COR-L47 (cell line): ENCODE measurements around the gene ZDHHC11.
A peak's percentile ranks its signal among the peaks of the same experiment; 100 is the strongest.
"Not testable (repeated sequence)": the region's sequence is repeated elsewhere in the genome, so short reads cannot be mapped to it uniquely, and the experiment has no call there.

Experiments
- DNase-seq: peaks from one replicate; lab custom pipeline; 2025; lab: John Stamatoyannopoulos, UW

Gene ZDHHC11

GRCh38 chr5:811384-811783, 39.4 kb downstream of the ZDHHC11 start:
- not testable (repeated sequence) for DNase-seq

- DNase-seq = not testable (repeated sequence)
Measured at GRCh38 chr5:807719-808514, 42.9 kb downstream of the ZDHHC11 start.

GRCh38 chr5:801472-801871, 49.3 kb downstream of the ZDHHC11 start:
- no peak for DNase-seq

- DNase-seq = not testable (repeated sequence)
Measured at GRCh38 chr5:801055-801454, 49.7 kb downstream of the ZDHHC11 start.

- not testable (repeated sequence) for DNase-seq
Measured at GRCh38 chr5:798505-799138, 52.2 kb downstream of the ZDHHC11 start.

GRCh38 chr5:797986-798385, 52.8 kb downstream of the ZDHHC11 start:
- not testable (repeated sequence) for DNase-seq

- not testable (repeated sequence) for DNase-seq
Measured at GRCh38 chr5:795873-796272, 54.9 kb downstream of the ZDHHC11 start.

DNA sequence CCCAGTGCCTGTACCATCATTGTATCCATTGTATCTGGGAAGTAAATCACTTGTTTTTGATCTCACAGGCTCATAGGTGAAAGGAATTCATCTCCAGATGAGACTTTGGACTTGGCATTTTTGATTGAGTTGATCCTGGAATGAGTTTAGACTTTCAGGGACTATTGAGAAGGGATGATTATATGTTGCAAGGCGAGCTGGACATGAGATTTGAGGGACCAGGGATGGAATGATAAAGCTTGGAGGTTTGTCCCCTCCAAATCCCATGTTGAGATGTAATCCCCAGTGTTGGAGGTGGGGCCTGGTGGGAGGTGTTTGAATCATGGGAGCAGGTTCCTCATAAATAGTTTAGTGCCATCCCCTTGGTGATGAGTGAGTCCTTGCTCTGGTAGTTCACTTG, 55.8 kb downstream of the ZDHHC11 start:
- DNase-seq = not testable (repeated sequence)

GRCh38 chr5:788703-789102, 62.1 kb downstream of the ZDHHC11 start:
- not testable (repeated sequence) for DNase-seq

GRCh38 chr5:787857-788233, 62.9 kb downstream of the ZDHHC11 start:
- not testable (repeated sequence) for DNase-seq

DNA sequence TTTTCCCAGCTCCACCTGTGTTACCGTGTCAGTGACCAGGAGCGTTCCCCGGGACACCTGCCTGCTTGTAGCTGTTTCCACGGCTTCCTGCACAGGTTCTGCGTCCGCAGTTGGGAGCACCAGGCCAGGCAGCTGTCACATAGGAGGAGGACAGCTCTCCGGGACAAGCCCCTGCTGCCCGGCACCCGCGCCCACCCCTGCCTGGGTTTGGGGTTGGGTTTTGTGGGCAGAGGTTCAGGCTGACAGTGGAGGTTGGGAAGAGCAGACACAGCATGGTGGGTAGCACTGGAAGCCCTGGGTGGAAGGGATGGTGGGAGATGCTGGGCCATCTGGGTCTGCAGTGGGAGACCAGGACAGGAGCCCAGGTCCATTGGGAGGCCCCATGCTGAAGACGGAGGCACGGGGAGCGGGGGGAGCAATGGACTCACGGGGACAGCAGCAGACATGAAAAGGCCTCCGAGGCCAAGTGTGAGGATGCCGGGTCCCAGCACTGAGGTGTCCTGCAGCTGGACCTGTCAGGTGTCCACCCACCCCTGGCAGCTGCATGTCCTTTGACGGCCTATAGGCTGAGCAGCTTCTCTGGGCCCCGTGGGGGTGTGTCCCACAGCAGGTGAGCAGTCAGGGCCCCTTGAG, 63.4 kb downstream of the ZDHHC11 start:
- DNase-seq = not testable (repeated sequence)

DNA sequence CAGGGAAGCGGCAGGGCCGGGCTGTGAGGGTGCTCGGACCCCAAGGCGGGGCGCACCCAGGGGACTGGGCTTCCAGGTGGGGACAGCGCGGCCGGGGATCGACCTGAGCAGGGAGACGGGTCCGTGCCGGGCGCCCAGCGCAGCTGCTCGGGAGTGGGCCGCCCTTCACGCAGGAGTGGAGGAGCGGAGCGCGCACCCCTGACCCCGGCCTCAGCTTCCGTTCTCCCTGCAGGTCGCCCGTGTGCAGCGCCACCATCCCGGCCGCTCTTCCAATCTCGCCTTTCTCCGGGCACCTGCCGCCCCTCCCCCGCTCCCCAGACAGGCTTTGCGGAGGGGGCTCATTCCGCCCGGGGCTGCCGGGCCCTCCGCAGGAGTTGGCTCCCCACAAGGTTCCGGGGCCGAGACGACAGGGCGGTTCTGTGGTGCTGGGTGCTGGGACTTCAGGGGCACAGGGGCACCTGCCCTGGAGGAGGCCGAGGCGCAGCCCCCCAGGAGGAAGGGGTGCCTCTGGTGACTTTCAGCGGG, 65.5 kb downstream of the ZDHHC11 start:
- not testable (repeated sequence) for DNase-seq

DNA sequence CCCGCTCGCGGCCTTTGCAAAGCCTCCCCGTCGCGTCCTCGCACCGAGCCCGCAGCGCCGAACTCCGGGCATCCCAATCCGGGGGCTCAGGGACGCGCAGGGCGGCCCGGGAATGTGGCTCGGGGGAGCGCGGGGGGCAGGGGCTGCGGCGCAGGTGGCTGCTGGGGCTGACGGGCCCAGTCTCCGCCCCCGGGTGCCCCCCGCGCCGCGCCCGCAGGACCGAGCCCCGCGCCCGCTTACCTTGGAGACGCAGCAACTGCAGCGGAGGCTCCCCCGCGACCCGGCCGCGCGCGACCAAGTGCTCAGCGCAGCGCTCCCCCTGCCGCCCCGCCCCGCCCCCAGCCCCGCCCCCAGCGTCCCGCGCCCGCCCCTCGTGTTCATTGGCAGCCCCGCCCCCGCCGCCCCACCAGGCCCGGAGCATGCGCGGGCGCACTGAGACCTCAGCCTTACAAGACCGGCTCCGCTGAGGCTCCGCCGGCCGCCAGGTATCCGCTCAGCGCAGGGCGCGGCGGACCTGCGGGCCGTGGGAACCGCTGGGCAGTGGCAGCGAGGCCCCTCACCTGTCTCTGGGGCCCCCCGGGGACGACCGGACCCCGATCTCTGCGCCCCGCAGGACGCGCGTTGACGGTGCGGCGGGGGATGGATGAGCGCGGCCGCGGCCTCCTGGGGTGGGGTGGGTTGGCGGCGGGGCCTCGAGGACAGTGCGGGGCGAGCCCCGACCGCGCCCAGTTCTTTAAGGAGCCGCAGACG, 66.2 kb downstream of the ZDHHC11 start, which contains the start of gene ZDHHC11B:
Gene ZDHHC11B, minus strand, starts transcription at position 302 of the 750 bp plus-strand sequence. CDS start 17,810 bp downstream, outside the sequence.
- peak; percentile 83 for DNase-seq

DNA sequence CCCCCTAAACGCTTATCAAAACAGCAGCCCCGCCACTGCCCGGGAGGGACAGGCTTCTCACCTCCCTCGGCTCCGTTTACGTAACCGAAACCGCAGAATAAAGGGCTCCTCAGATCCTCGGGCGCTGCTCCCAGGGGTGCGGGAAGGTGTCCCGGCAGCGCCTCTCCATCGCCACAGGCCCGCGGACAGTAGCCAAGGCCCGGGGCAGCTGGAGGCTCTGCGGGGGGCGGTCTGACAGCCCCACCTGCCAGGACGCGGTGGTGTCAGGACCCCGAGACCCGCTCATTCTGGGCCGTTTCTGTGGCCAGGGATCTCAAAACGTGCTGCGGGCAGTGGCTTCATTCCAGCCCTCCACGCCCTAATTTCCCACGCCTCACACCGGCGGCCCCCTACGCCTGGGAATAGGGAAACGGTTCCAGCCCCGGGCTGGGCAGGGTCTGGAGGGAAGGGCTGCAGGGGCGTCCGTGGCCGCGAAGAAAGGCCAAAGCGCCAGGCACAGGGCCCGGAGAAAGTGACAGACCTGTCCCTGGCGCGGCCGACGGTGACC, 66.8 kb downstream of the ZDHHC11 start:
- not testable (repeated sequence) for DNase-seq

DNA sequence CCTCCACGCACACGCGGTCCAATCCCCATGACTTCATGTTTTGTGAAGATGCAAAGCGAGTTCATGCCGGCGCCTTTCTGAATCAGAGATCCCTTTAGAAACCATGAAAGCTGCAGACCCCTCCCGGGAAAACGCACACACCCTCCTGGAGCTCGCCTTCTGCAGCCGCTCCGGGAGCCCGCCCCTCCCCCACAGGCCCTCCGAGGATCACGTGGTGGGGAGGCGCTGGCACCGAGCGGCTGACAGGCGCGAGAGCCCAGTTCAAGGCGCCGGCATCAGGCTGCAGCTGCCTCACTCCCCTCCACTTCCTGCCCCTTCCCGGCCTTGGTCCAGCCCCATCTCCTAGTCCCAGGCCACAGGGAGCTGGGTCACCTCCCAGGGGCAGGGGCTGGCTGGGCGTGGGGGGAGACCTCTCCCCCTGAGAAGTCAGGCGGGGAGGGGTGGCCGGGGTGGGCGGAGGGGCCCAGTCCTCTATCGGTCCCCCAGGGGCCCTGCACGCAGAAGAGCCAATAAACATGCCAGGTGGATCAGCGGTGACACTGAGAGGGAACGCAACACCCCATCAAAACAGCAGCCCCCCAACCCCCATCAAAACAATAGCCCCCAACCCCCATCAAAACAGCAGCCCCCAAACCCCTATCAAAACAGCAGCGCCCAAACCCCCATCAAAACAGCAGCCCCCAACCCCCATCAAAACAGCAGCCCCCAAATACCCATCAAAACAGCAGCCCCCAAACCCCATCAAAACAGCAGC, 67.6 kb downstream of the ZDHHC11 start:
- not testable (repeated sequence) for DNase-seq

GRCh38 chr5:782356-782755, 68.4 kb downstream of the ZDHHC11 start:
- not testable (repeated sequence) for DNase-seq

DNA sequence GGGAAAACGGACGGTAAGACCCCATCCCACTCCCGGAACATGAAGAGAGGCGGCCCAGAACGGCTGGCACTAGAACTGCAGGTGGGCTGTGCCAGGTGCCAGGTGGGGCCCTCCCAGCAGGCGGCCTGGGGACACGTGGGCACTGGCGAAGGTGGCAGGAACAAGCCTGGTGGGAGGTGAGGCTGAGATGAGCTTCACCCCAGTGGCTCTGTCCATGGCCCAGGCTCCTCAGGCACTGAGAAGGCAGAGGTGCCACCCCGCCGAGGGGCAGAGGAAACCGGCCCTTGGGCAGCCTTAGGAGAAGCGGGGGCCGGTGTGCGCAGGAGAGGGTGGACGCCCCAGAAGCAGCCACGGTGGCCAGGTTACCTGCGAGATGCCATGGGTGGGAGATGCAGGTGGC, 70.2 kb downstream of the ZDHHC11 start:
- DNase-seq = not testable (repeated sequence)

- not testable (repeated sequence) for DNase-seq
Measured at GRCh38 chr5:778967-779366, 71.8 kb downstream of the ZDHHC11 start.

- not testable (repeated sequence) for DNase-seq
Measured at GRCh38 chr5:778421-778820, 72.4 kb downstream of the ZDHHC11 start.

DNA sequence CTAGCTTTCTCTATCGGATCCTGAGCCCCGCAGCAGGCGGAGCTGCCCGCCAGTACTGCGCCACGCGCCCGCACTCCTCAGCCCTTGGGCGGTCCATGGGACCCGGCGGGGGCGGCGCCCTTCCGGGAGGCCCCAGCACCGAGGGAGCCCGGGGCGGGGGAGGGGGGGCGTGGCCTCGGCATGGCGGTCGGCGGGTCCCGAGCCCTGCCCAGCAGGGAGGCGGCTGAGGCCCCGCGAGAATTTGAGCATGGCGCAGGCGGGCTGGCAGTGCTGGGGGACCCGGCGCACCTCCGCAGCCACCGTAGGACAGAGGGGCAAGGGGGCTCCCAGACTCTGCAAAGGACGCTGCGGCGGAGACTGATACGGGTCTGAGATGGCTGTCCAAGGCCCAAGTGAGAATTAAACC, 73.0 kb downstream of the ZDHHC11 start:
- DNase-seq = no peak
